ENCODE measurements around the gene SNAI3. TPM values are rescaled to one million over a fixed set of nuclear protein-coding genes. Genes with fewer than 3 reads are reported as not detected.

Gene SNAI3
- total and polyA plus RNA-seq, 9 of the 15 experiments (the other 6 are each of a cell fraction or from before 2014, with no cell fraction given): 0.04 to 4.1 (median 0.80) TPM; not detected in 1

GRCh38 chr16:88662222-88662842 is 24.0 kb downstream of the SNAI3 start (continued):
- TF ChIP-seq ID3 (CRISPR knock-in tag; IDR thresholded peaks at IDR 0.05) (no peak), ID3 (tag; IDR thresholded peaks at IDR 0.05) (0 out of 2 replicates have a peak, but pooled peaks have one; percentile 71), CXXC5 (CRISPR knock-in tag; IDR thresholded peaks at IDR 0.05) (no peak), BRCA1 (IDR thresholded peaks at IDR 0.05) (no peak), BRCA1 (CRISPR knock-in tag; IDR thresholded peaks at IDR 0.05) (0 out of 2 replicates have a peak, but pooled peaks have one; percentile 71), MEIS2 (IDR thresholded peaks at IDR 0.05; ENCODE audit: partially characterized antibody) (no peak), KLF13 (tag; IDR thresholded peaks at IDR 0.05; ENCODE audit: borderline replicate concordance, low read depth) (0 out of 2 replicates have a peak, but pooled peaks have one; percentile 22), HDAC2 (IDR thresholded peaks at IDR 0.05) (peak; percentile 27; the same call in 1 of the 2 replicates), ETV5 (CRISPR knock-in tag; IDR thresholded peaks at IDR 0.05; ENCODE audit: low read depth) (peak; percentile 30; the same call in 1 of the 2 replicates), SMARCA5 (IDR thresholded peaks at IDR 0.05) (no peak), TOE1 (IDR thresholded peaks at IDR 0.05; ENCODE audit: borderline replicate concordance) (no peak), TOE1 (CRISPR knock-in tag; IDR thresholded peaks at IDR 0.05; ENCODE audit: borderline replicate concordance, low read depth) (peak; percentile 57; the same call in 1 of the 2 replicates), FOXA3 (CRISPR knock-in tag; conservative IDR thresholded peaks at IDR 0.05 in 1 of 2, IDR thresholded peaks at IDR 0.05 in 1 of 2) (peak in 1 of 2 experiments; percentile 72; a peak in 1 of 4 replicates), PCBP1 (IDR thresholded peaks at IDR 0.05; ENCODE audit: low read depth, low read length, poor library complexity, severe bottlenecking) (peak; percentile 32), DIDO1 (tag; IDR thresholded peaks at IDR 0.05; ENCODE audit: low read depth) (no peak), GATAD2B (IDR thresholded peaks at IDR 0.05; ENCODE audit: borderline replicate concordance) (peak; percentile 80; the same call in 1 of the 2 replicates), CREM (IDR thresholded peaks at IDR 0.05; ENCODE audit: low read depth) (peak; percentile 13; the same call in 1 of the 2 replicates), ZNF740 (CRISPR knock-in tag; IDR thresholded peaks at IDR 0.05) (no peak; the same call in 1 of the 2 replicates), ZNF740 (tag; IDR thresholded peaks at IDR 0.05) (0 out of 4 replicates have a peak, but pooled peaks of 1 of the 2 experiments have one; percentile 29), NR1H2 (CRISPR knock-in tag; IDR thresholded peaks at IDR 0.05) (peak; percentile 12; the same call in 1 of the 2 replicates), MED1 (CRISPR knock-in tag; IDR thresholded peaks at IDR 0.05; ENCODE audit: borderline replicate concordance) (0 out of 2 replicates have a peak, but pooled peaks have one; percentile 58), POLR2A (conservative IDR thresholded peaks at IDR 0.05) (no peak), TGIF2 (CRISPR knock-in tag; IDR thresholded peaks at IDR 0.05) (peak; percentile 76), ETV6 (IDR thresholded peaks at IDR 0.05; ENCODE audit: borderline replicate concordance in 1 of 2, low read depth in 2 of 2, low read length in 1 of 2) (no peak), ETV6 (CRISPR knock-in tag; IDR thresholded peaks at IDR 0.05; ENCODE audit: borderline replicate concordance) (peak; percentile 86; the same call in 1 of the 2 replicates), FOXP1 (CRISPR knock-in tag; IDR thresholded peaks at IDR 0.05) (peak; percentile 72), ELF1 (tag; IDR thresholded peaks at IDR 0.05) (peak; percentile 6; the same call in 1 of the 2 replicates), ZNF143 (CRISPR knock-in tag; IDR thresholded peaks at IDR 0.05) (0 out of 2 replicates have a peak, but pooled peaks have one; percentile 45), RBM14 (IDR thresholded peaks at IDR 0.05; ENCODE audit: borderline replicate concordance, insufficient read depth, low read depth, low read length) (peak; percentile 89; the same call in 1 of the 2 replicates), BCOR (IDR thresholded peaks at IDR 0.05) (0 out of 2 replicates have a peak, but pooled peaks have one; percentile 32)

Data from K562 (cell line).